ENCODE results near the gene BHMT. TPM values are rescaled to one million over a fixed set of nuclear protein-coding genes. Genes with fewer than 3 reads are reported as not detected.
"Not testable (repeated sequence)": the region's sequence is repeated elsewhere in the genome, so short reads cannot be mapped to it uniquely, and the experiment has no call there.

Gene BHMT
- polyA plus RNA-seq, 6 donors from 2014 or later, result not detected

DNA sequence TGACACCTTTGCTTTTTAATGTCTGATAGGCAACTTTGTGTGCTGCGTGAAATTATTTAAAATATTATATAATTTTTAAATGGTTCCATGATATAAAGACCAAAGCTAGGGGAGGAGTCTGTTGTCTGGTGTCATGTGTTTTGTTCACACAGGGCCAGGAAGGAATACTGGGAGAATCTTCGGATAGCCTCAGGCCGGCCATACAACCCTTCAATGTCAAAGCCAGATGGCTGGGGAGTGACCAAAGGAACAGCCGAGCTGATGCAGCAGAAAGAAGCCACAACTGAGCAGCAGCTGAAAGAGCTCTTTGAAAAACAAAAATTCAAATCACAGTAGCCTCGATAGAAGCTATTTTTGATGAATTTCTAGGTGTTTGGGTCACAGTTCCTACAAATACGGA lies 19.2 kb downstream of the BHMT start:
- DNase-seq, result no peak
- peaks cover 6 to 26% (median 13%) of the 10 kb centered on the region in 3 donors for H3K27me3 Mint-ChIP-seq
- H3K9me3 Mint-ChIP-seq, result no peaks in the 10 kb centered on the region
- H3K27ac Mint-ChIP-seq, result peak overlapping the region in 1 of 6 donors; percentile 92
- ATAC-seq (ENCODE audit: low read depth in 2 of 2), result no peak
- no peak overlapping the region for H3K4me3 Mint-ChIP-seq
- no peaks in the 10 kb centered on the region for H3K36me3 Mint-ChIP-seq
- peaks cover 4 to 14% (median 9%) of the 10 kb centered on the region in 3 donors for H3K4me1 Mint-ChIP-seq

DNA sequence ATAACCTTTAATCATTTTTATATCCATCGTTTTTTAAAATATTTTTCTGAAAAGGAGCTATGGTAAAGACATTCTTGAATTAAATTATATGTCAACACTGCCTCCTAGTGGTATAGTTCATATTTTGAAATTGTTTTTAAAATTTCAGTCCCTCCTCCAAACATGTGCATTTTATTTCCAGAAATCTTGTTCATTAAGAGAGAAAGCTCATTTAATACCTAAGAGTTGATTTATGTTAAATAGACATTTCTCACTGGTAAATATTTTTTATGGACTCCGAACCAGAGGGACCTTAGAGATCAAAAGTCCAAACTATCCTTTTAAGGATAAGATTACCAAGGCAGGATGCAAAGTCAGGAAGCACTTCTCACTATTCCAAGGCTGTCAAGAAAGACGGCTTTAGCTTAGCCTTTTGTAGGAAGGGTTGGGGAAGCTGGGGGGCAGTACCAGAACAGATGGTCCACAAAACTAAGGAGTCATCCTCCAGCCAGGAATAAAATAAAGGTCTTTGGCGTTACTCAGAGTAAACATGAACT lies 21.6 kb downstream of the BHMT start:
- H3K27me3 Mint-ChIP-seq, result peaks cover 6 to 26% (median 13%) of the 10 kb centered on the region in 3 donors
- peak overlapping the region in 5 of 8 donors; percentile 24 to 76 (median 37) for H3K4me3 Mint-ChIP-seq
- no peaks in the 10 kb centered on the region for H3K36me3 Mint-ChIP-seq
- H3K27ac Mint-ChIP-seq, result no peak overlapping the region
- H3K9me3 Mint-ChIP-seq, result no peaks in the 10 kb centered on the region
- ATAC-seq (ENCODE audit: low read depth in 2 of 2) (peak; percentile 38 to 55), DNase-seq (peak; percentile 13)
- peaks cover 4 to 14% (median 9%) of the 10 kb centered on the region in 3 donors for H3K4me1 Mint-ChIP-seq

DNA sequence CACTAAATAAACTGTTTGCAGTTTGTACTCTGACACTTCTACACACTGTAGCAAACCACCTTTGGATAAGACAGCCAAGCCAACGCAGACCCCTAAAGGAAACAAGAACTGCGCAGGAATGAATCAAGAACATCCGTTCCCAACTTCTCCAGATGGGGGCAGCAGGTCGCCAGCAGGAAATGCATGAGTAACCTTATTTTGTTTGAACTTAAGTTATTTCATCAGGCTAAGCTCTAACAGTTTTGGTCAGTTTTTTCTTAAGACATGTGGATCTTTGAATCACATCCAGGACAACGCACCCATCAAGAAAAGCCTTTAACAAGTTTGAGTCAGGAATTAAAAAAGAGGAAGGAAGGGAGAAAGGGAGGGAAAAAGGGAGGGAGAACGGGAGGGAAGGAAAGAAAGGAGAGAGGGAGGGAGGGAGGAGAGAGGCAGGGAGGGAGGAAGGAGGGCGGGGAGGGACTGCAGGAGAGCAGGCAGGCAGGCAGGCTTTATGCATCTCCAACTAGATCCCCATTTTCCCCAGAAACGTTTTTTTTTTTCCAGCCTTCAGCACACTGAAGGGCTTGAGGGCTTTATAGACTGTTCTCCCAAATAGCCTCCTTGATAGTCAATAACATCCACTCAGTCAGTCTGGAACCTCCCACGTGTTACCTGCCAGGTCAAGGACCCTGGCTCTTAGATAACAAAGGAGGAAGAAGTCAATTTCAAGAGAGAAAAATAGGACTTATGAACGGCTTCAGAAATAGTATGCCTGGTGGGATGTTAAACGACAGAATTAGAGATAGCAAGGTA lies 22.2 kb downstream of the BHMT start:
- H3K9me3 Mint-ChIP-seq, result no peaks in the 10 kb centered on the region
- H3K4me3 Mint-ChIP-seq, result peak overlapping the region in 1 of 8 donors; percentile 40
- peaks cover 4 to 14% (median 9%) of the 10 kb centered on the region in 3 donors for H3K4me1 Mint-ChIP-seq
- DNase-seq (peak; percentile 36), ATAC-seq (ENCODE audit: low read depth in 2 of 2) (peak; percentile 68 to 69)
- H3K27ac Mint-ChIP-seq, result peak overlapping the region in 2 of 6 donors; percentile 51 to 57
- H3K36me3 Mint-ChIP-seq, result no peaks in the 10 kb centered on the region
- H3K27me3 Mint-ChIP-seq, result peaks cover 6 to 24% (median 13%) of the 10 kb centered on the region in 3 donors

DNA sequence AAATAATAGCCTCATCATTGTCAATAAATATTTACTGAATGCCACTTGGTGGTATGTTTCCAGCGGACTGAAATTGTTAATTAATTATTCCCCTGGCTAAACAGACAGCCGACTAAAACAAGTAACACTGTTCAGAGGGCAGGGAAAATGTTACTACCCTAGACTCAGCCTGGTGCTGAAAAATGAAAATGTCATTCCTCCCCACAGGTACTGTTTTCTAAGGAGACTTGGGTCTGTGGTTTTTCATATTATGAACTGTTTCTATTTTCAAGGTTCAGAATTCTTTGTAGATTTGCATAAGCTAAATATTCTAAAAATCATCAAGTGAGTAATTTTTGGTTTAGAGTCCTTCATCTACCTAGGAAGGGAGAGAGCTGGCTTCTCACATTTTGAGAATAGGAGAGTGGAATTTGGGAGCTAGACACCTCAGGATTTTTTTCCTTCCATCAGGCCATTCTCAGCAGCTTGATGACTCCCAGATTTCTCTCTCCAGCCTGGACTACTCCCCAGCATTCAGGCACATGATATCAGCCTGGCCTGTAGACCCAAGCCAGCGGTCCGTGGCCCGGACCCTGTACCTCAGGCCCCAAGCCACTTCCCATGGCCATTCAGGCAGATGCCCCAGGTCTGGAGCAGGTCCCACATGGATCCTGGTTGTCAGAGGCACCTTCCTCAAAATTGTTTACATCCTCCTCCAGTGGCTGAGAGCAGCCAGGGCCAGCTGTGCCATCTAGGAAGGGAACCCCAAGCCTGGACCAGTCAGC lies 24.4 kb downstream of the BHMT start:
- Mint-ChIP-seq H3K4me1 (peaks cover 4 to 14% (median 9%) of the 10 kb centered on the region in 3 donors), H3K4me3 (no peak overlapping the region), H3K27me3 (peaks cover 6 to 29% (median 17%) of the 10 kb centered on the region in 3 donors), H3K9me3 (peaks cover 0 to 8% (median 7%) of the 10 kb centered on the region in 7 donors), H3K36me3 (no peaks in the 10 kb centered on the region), H3K27ac (peak overlapping the region in 1 of 6 donors; percentile 42)
- ATAC-seq (ENCODE audit: low read depth in 2 of 2) (no peak), DNase-seq (no peak)

DNA sequence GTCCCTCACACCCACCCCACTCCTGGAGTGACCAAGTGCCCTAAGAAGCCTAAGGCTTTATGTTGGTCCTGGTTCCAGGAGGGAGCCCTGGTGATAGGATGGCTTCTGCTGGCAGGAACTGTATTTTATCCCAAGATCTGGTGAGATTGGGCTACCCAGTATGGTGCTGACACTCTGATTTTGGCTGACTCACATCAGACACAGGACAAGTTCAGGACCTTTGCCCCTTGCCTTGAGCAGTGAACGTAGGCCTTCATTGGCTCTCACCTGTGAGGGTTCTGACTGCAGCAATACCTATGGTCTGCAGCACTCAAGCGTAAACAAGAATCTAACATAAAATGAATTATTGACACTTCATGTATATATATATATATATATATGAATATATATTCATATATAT lies 25.0 kb downstream of the BHMT start:
- Mint-ChIP-seq H3K4me1 (peaks cover 4 to 14% (median 9%) of the 10 kb centered on the region in 3 donors), H3K36me3 (no peaks in the 10 kb centered on the region), H3K4me3 (no peak overlapping the region), H3K9me3 (peaks cover 0 to 14% (median 8%) of the 10 kb centered on the region in 7 donors), H3K27me3 (peaks cover 6 to 29% (median 20%) of the 10 kb centered on the region in 3 donors), H3K27ac (no peak overlapping the region)
- DNase-seq, result no peak
- ATAC-seq (ENCODE audit: low read depth in 2 of 2), result no peak

DNA sequence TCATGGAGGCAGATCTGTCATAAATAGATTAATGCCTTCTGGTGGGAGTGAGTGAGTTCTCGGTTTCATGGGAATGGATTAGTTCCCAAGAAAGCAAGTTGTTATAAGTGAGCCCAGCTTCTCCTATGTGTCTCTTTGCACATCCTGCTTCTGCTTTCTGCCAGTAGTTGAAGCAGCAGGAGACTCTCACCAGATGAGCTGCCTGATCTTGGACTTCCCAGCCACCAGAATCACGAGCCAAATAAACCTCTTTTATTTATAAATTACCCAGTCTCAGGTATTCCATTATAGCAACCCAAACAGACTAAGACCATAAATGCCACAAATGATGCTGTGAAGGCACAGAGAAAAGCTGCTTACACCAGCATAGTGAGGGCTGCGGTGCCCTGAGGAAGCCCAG lies 28.9 kb downstream of the BHMT start:
- Mint-ChIP-seq H3K27ac (peak overlapping the region in 1 of 6 donors; percentile 4), H3K36me3 (no peaks in the 10 kb centered on the region), H3K9me3 (peaks cover 0 to 14% (median 8%) of the 10 kb centered on the region in 7 donors), H3K4me3 (no peak overlapping the region), H3K4me1 (no peaks in the 10 kb centered on the region), H3K27me3 (peaks cover 4 to 35% (median 23%) of the 10 kb centered on the region in 3 donors)
- DNase-seq (no peak), ATAC-seq (ENCODE audit: low read depth in 2 of 2) (no peak)

DNA sequence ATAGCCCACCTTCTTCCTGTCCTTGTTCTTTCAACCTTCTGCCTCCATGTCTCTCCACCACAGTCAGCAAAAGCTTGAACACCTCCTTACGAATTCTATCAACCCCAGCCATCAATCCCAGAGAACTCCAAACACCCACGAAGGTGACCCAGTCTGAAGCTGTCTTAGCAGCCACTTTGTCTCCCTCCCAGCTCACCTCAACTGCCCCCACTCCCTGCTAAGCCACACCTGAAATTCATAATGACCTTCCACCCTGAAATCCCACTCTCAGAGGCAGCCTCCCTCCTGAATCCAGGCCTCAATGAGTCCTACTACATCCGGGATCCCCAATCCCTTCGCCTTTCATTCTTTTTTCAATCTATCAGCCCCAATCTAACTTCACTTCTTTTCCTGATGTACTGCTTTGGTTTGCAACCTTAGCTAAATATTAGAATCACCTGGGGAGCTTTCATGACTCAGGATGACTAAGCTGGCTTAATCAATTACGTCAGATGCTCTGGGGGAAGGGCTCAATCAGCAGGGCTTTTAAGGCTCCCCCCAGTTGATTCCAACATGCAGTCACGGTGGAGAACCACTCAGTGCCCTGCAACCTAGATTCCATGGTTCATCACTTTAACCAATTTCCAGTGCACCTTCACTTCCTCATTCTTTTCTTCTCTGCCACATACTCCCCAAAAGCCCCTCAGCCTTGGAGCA lies 32.2 kb downstream of the BHMT start:
- H3K4me1 Mint-ChIP-seq, result no peaks in the 10 kb centered on the region
- H3K27me3 Mint-ChIP-seq, result peaks cover 4 to 35% (median 25%) of the 10 kb centered on the region in 3 donors
- no peaks in the 10 kb centered on the region for H3K36me3 Mint-ChIP-seq
- no peak overlapping the region for H3K4me3 Mint-ChIP-seq
- DNase-seq, result no peak
- peak overlapping the region in 1 of 6 donors; percentile 4 for H3K27ac Mint-ChIP-seq
- H3K9me3 Mint-ChIP-seq, result peaks cover 0 to 14% (median 8%) of the 10 kb centered on the region in 7 donors
- no peak for ATAC-seq (ENCODE audit: low read depth in 2 of 2)

DNA sequence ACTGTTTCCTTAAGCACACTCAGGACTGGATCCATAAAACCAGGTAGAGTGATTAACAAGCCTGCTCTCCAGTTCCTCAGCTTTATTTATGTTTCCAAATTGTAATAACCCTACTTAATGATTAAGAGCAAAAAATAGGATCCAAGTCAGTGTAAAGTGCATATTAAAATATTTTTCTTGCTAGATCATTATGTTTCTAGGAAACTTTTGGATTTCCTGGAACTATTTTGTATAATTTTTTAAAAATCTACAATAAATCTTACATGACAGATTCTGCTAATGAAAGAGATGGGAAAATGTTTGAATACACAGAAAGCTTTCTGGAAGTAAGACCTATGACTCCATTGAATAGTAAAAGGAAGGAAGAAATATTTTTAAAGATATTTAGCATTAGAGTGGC lies 35.5 kb downstream of the BHMT start:
- H3K4me3 Mint-ChIP-seq, result no peak overlapping the region
- peaks cover 4 to 19% (median 18%) of the 10 kb centered on the region in 3 donors for H3K27me3 Mint-ChIP-seq
- DNase-seq, result no peak
- H3K4me1 Mint-ChIP-seq, result no peaks in the 10 kb centered on the region
- H3K36me3 Mint-ChIP-seq, result no peaks in the 10 kb centered on the region
- ATAC-seq (ENCODE audit: low read depth in 2 of 2), result no peak
- no peaks in the 10 kb centered on the region for H3K9me3 Mint-ChIP-seq
- H3K27ac Mint-ChIP-seq, result no peak overlapping the region

DNA sequence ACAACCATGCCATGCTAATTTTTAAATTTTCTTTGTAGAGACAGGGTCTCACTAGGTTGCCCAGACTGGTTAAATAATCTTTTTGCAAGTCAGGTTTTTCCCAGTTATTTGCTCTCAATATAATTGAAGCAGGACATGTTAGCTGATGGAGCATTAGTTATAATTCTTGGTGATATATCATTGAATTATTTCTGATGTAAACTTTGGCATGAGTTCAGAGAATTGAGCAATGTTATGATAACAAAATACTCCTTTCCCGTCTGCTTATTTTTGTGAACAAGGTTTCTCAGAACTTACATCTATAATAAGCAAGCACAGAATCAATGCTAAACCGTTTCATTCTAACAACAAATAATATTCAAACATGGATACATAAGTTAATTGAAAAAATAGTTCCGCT lies 37.8 kb downstream of the BHMT start:
- H3K36me3 Mint-ChIP-seq, result no peaks in the 10 kb centered on the region
- no peak overlapping the region for H3K4me3 Mint-ChIP-seq
- no peaks in the 10 kb centered on the region for H3K4me1 Mint-ChIP-seq
- H3K27ac Mint-ChIP-seq, result no peak overlapping the region
- ATAC-seq (ENCODE audit: low read depth in 2 of 2) (no peak), DNase-seq (no peak)
- peaks cover 0 to 7% (median 3%) of the 10 kb centered on the region in 3 donors for H3K27me3 Mint-ChIP-seq
- no peaks in the 10 kb centered on the region for H3K9me3 Mint-ChIP-seq

DNA sequence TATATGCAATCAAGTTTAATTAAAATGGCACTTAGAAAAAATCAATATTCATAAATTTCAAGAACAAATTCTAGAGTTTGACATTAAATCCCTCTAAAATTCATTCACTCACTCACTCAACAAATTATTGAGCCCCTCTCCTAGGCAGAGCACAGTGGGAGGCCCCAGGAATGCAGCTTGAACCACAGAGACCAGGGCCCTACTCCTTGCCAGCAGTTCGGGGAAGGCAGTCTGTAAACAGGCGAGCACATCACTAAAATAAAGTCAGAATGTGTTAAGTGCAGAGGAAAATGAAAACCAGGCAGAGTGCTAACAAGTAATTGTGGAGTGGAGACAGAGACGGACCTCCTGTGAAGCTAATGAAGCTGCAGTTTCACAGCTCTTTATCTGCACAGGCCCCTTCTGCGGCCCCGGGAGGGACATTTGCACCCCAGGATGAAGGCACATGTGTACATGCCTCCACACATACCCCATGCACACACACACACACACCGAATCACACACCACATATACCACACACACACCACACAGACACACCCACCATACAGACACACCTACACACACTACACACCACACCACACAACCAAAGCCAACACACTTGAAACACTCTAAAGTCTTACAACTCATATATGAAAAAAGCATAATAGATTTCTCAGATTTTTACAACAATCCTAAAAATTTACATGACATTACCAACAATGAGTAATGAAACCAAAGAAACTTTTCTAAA lies 40.5 kb downstream of the BHMT start:
- no peaks in the 10 kb centered on the region for H3K9me3 Mint-ChIP-seq
- DNase-seq (no peak), ATAC-seq (ENCODE audit: low read depth in 2 of 2) (no peak)
- no peaks in the 10 kb centered on the region for H3K36me3 Mint-ChIP-seq
- no peak overlapping the region for H3K4me3 Mint-ChIP-seq
- H3K27ac Mint-ChIP-seq, result no peak overlapping the region
- H3K4me1 Mint-ChIP-seq, result no peaks in the 10 kb centered on the region
- H3K27me3 Mint-ChIP-seq, result peaks cover 0 to 7% (median 6%) of the 10 kb centered on the region in 3 donors

DNA sequence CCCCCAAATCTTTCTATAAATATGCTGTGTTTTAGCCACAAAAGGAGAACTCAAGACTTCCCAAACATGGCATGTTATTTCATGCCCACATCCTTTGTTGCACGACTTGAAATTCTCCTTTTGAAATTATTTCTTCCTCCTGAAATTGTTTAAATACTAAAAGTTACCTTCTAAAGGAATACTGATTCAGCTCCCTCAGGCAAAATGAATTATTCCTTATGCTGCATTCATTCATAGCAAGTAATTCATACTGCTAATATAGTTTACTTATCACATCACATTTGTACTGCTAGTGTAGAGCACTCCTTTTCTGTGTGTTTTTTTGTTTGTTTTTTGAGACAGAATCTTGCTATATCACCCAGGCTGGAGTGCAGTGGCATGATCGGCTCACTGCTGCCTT lies 45.7 kb downstream of the BHMT start:
- Mint-ChIP-seq H3K27ac (no peak overlapping the region), H3K36me3 (no peaks in the 10 kb centered on the region), H3K4me3 (no peak overlapping the region), H3K9me3 (no peaks in the 10 kb centered on the region), H3K4me1 (no peaks in the 10 kb centered on the region), H3K27me3 (peaks cover 0 to 15% (median 6%) of the 10 kb centered on the region in 3 donors)
- no peak for ATAC-seq (ENCODE audit: low read depth in 2 of 2)
- DNase-seq, result no peak

DNA sequence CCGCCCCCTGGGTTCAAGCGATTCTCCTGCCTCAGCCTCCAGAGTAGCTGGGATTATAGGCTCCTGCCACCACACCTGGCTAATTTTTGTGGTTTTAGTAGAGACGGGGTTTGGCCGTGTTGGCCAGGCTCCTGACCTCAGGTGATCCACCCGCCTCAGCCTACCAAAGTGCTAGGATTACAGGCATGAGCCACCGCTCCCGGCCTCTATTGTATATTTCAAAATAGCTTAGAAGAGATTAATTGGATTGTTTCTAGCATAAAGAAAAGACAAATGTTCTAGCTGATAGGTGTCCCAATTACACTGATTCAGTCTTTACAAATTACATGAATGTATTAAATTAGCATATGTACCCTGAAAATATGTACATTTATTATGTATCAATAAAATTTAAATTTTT lies 50.0 kb downstream of the BHMT start:
- H3K36me3 Mint-ChIP-seq; ATAC-seq (ENCODE audit: low read depth in 2 of 2); H3K27ac Mint-ChIP-seq; H3K4me3 Mint-ChIP-seq; H3K27me3 Mint-ChIP-seq; H3K9me3 Mint-ChIP-seq; H3K4me1 Mint-ChIP-seq; DNase-seq: not testable (repeated sequence)
